Fibroblast of pulmonary artery (primary cell): Measurements from ENCODE around the gene TRMT1.
A peak's percentile ranks its signal among the peaks of the same experiment; 100 is the strongest.
"Not testable (repeated sequence)": the region's sequence is repeated elsewhere in the genome, so short reads cannot be mapped to it uniquely, and the experiment has no call there.

ENCODE experiments used
- DNase-seq: peaks from one replicate; pipeline ENCODE4 v3.0.0-alpha.2; 2010; ENCODE audit warnings: low read depth
- H3K4me3 ChIP-seq: replicated peaks from 2 replicates; pipeline ENCODE4 v1.5.1; 2011; ENCODE audit warnings: low read depth, mild to moderate bottlenecking, control low read depth, low read length, moderate library complexity
- CTCF ChIP-seq: IDR thresholded peaks from 2 replicates; pipeline ENCODE4 v1.5.1; 2011; ENCODE audit warnings: mild to moderate bottlenecking, control low read depth, low read length, inconsistent platforms; ENCODE audit errors: missing control alignments

Gene TRMT1

GRCh38 chr19:13152974-13153568 is 36.5 kb upstream of the TRMT1 start:
- H3K4me3 ChIP-seq, result peak overlapping the region; percentile 65
- no peak for TF ChIP-seq CTCF
- peak; percentile 97 for DNase-seq

GRCh38 chr19:13152356-13152973 is 35.9 kb upstream of the TRMT1 start:
- peak overlapping the region; percentile 65 for H3K4me3 ChIP-seq
- TF ChIP-seq CTCF, result no peak
- DNase-seq, result no peak

GRCh38 chr19:13151605-13152355 is 35.2 kb upstream of the TRMT1 start:
- TF ChIP-seq CTCF, result peak; percentile 12
- H3K4me3 ChIP-seq, result peak overlapping the region; percentile 99
- peak; percentile 98 for DNase-seq

GRCh38 chr19:13150931-13151604 is 34.5 kb upstream of the TRMT1 start:
- peak overlapping the region; percentile 99 for H3K4me3 ChIP-seq
- DNase-seq, result no peak
- TF ChIP-seq CTCF, result no peak

- H3K4me3 ChIP-seq, result peak within 1 kb of the TSS; percentile 99
- DNase-seq, result peak; percentile 96
- peak; percentile 51 for TF ChIP-seq CTCF
Measured at GRCh38 chr19:13150187-13150930, 33.8 kb upstream of the TRMT1 start, which contains the start of the genes IER2 and STX10. Gene IER2, plus strand, starts transcription at chr19:13150411. Its CDS starts 2,776 bp downstream, at chr19:13153187. Gene STX10, minus strand, starts transcription at chr19:13150375. Its CDS starts 202 bp downstream, at chr19:13150173.

- no peak for TF ChIP-seq CTCF
- DNase-seq, result peak; percentile 52
- peak overlapping the region; percentile 99 for H3K4me3 ChIP-seq
Measured at GRCh38 chr19:13149628-13150186, 33.2 kb upstream of the TRMT1 start.

GRCh38 chr19:13149173-13149627 is 32.7 kb upstream of the TRMT1 start:
- H3K4me3 ChIP-seq, result peak overlapping the region; percentile 99

More at GRCh38 chr19:13149173-13149627, 32.7 kb upstream of the TRMT1 start:
- DNase-seq, result not testable (repeated sequence)
